HG02840 (cell line): ENCODE measurements around the gene ANOS1.
"Not testable (repeated sequence)": the region's sequence is repeated elsewhere in the genome, so short reads cannot be mapped to it uniquely, and the experiment has no call there.

Experiments
- ATAC-seq: cut with Tn5 transposase; IDR thresholded peaks from one replicate; pipeline ENCODE4 v1.9.1; 2021; ENCODE audit warnings: mild to moderate bottlenecking, moderate library complexity, moderate number of reproducible peaks; ENCODE audit not compliant: unreplicated experiment, low FRiP score

The ANOS1 gene, protein sequence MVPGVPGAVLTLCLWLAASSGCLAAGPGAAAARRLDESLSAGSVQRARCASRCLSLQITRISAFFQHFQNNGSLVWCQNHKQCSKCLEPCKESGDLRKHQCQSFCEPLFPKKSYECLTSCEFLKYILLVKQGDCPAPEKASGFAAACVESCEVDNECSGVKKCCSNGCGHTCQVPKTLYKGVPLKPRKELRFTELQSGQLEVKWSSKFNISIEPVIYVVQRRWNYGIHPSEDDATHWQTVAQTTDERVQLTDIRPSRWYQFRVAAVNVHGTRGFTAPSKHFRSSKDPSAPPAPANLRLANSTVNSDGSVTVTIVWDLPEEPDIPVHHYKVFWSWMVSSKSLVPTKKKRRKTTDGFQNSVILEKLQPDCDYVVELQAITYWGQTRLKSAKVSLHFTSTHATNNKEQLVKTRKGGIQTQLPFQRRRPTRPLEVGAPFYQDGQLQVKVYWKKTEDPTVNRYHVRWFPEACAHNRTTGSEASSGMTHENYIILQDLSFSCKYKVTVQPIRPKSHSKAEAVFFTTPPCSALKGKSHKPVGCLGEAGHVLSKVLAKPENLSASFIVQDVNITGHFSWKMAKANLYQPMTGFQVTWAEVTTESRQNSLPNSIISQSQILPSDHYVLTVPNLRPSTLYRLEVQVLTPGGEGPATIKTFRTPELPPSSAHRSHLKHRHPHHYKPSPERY

GRCh38 chrX:8731559-8732395 lies at the start of gene ANOS1:
Gene ANOS1, minus strand, starts transcription at chrX:8732137. Its CDS starts 101 bp downstream, at chrX:8732036.
- ATAC-seq, result no peak

DNA sequence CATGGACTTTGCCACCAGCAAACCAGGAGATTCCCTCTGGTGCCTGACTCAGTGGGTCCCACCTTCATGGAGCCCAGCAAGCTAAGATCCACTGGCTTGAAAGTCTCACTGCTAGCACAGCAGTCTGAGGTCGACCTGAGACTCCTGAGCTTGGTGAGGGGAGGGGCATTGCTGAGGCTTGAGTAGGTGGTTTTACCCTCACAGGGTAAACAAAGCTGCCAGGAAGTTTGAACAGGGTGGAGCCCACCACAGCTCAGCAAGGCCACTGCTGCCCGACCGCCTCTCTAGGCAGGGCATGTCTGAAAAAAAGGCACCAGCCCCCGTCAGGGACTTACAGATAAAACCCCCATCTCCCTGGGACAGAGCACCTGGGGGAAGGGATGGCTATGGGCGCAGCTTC lies 41.2 kb upstream of the ANOS1 start:
- ATAC-seq, result no peak

- ATAC-seq, result no peak
Measured at GRCh38 chrX:8760021-8760420, 28.1 kb upstream of the ANOS1 start.

DNA sequence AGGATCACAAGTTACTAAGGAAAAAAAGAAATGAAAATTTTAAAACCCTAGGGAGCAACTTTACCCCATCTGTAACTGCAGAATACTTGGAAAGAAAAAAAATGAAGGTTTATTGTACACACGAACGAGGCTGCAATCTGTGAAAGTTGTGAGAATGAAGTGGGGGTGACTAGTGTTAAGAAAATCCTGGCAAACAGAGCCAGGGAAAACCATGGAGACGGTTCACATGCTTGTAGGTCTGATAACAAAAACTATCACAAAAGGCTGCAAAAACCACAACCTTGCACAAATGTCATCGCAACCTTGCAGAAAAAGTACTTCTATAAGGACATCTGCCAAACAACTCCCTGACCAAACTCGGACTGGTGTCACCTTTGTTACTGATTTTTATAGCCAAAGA lies 26.8 kb upstream of the ANOS1 start:
- ATAC-seq, result not testable (repeated sequence)

- not testable (repeated sequence) for ATAC-seq
Measured at GRCh38 chrX:8757609-8758389, 25.9 kb upstream of the ANOS1 start.

DNA sequence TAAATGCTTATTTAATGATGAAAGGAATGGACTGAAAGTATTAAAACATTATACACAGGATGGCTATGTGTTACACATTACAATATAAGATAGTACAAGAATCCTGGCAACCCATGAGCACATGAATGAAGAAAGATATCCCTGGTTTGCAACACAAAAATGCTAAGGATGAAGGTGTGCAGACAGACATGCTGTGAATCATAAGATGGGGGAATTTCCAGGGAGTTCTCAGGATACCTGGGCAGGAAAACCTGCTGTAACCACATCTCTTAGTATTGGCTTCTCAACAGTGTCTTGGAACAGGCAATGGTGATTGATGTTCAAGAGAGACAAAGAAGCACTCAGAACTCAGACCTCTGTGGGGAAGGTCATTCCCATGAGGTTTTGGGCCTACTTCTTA lies 23.9 kb upstream of the ANOS1 start:
- ATAC-seq, result no peak

DNA sequence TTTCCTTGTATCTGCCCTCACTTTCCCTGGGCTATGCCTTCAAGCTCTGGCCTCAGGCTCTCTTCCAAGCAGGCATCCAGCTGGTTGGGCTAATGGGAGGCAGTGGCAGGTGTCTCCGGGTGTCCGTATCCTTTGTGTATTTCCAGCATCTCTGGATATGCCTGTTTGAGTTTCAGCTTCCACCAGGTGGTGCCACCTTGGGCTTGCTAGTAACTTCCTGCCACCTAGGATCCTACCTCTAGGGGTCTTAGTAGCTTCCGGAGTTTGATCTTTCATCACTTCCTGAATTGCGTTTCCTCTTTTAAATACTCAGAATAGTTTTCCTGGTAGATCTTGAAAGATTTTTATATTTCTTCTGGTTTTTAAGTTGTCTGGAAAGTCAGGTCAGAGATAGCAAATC lies 23.2 kb upstream of the ANOS1 start:
- ATAC-seq, result no peak

- ATAC-seq, result no peak
Measured at GRCh38 chrX:8749697-8750096, 17.8 kb upstream of the ANOS1 start.

- no peak for ATAC-seq
Measured at GRCh38 chrX:8748855-8749254, 16.9 kb upstream of the ANOS1 start.

GRCh38 chrX:8743126-8743732 lies 11.3 kb upstream of the ANOS1 start:
- ATAC-seq, result no peak

- ATAC-seq, result no peak
Measured at GRCh38 chrX:8741981-8742380, 10.0 kb upstream of the ANOS1 start.

GRCh38 chrX:8738588-8739189 lies 6.8 kb upstream of the ANOS1 start:
- ATAC-seq, result no peak

DNA sequence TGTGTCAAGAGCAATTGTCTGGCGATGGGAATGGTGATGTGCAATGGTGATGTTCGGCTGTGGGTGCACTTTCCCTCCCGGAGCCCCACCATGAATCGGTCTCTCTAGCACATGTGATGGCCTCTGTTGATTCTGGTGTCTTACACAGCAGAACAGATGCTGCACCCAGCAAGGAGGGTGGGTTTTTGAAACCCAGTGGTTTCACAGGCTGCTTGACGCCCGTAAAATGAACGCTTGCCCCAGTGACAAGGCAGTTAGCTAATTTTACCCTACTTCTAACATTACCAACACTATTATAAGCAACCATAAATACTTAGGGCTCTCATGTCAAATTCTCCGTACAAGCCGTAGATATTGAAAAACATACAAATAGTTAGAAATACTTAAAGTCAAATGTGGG lies 5.9 kb upstream of the ANOS1 start:
- no peak for ATAC-seq

DNA sequence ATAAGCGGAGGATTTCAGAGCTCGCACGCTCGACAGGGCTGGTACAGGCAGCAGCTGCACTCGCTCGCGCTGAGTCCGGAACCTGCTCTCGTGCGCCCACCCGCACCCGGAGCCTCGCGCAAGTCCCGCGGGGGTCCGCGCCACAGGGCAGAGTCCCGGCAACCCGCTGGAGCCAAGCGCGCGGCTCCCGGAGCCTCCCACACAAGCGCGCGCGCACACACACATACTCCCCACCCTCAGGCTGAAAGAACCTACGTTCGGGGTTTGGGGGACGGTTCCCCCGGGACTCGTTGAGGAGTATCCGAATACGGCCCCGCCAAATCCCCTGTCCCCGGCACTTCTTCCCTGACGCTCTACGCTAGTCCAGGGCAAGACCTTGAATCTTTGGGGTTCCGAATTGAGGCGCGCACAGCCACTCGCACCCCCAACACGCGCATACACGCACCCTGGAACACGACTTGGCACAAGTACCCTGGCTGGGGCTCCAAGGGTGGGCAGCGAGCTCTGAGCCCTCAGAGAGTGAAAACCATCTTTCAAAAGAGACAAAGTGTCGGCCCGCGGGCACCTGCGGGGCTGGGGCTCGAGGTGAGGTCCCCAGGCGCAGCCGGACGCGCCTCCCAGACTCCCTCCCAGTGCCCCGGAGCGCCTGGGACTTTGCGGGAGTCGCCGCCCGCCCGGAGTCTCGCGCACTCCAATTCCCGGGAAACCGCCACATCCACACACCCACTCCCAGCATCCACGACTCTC lies 952 bp downstream of the ANOS1 start:
- no peak for ATAC-seq

DNA sequence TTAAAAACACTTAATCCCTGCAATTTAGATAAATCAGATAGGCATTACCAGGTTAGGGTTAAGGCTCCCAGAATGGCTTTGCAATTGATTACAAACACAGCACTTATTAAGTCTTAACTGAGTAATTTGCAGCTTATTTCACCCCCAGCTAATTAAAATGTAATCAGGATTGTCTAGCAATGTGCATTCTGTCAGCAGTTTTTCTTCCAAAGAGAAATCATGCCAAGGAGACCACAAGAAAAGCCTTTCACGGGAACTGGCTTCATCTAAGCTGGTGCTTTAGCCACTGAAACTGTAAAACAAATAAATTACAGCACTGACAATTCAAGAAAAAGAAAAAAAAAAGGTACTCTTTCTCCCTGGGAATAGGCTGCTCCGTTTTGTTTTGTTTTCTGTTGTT lies 2.1 kb downstream of the ANOS1 start:
- no peak for ATAC-seq

DNA sequence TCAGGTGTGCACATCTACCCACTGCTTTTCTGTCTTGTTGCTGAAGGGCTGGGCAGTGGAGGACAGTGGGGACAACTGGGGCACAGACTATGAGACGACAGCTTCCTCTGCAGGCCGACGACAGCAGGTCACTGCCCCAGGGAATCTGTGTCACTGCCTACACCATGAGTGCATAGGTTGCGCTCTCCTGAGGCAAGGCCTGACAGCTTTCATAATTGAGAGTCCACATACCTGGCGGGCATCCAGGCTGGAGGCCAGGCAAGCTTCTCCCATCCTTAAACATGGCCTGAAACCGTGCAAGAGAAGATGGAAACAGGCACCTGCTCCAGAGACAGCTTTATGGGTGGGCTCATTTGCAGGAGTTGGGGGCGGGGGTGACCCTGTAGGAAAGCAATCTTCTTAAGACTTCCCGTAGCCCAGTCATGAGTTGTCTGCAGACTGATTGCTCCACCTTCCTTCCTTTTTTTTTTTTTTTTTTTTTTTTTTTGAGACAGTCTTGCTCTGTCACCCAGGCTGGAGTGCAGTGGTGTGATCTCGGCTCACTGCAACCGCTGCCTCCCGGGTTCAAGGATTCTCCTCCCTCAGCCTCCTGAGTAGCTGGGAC lies 2.9 kb downstream of the ANOS1 start:
- no peak for ATAC-seq

DNA sequence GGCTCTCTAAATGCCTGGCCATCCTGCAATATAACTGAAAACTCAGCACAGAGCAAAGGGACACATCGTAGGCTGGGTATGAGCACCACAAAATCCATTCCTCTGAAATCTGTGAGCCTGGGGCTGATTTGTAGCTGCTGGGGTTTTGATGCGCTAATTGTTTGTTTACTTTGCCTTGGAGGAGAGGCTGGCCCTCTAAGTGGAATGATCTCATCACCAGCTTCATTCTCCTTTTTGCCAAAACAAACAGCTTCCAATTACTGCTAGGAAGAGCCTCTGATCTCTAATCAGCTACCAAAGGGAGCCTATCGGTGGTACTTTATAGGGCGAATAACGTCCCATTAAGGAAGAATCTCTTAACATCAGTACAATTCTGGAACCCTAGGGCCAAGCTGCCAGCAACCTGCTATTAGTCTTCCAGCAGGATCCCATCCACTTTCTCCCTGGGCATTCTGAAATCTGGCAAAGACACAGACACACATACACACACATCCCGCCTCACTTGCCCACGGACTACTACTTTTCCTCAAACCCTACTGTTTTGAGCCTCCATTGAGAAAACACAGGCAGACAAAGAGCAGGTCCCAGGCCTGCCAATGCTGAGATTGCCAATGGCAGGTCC lies 5.8 kb downstream of the ANOS1 start:
- no peak for ATAC-seq

GRCh38 chrX:8724300-8724699 lies 7.6 kb downstream of the ANOS1 start:
- no peak for ATAC-seq
